Caco-2 (cell line): Measurements from ENCODE around the gene LDAF1. TPM values are rescaled to one million over a fixed set of nuclear protein-coding genes. Genes with fewer than 3 reads are reported as not detected.
"Not testable (repeated sequence)": the region's sequence is repeated elsewhere in the genome, so short reads cannot be mapped to it uniquely, and the experiment has no call there.

ENCODE experiments used
- BruUV-seq: library from RNA; stranded (reverse); fragments of 400-500 nt; replicated peaks from 2 replicates; lab custom pipeline; 2021; lab: Mats Ljungman, UMichigan
- CTCF ChIA-PET: fragments of 300-600 bp; sonication (Branson Sonifier 250); formaldehyde crosslinking; loops from one replicate; lab custom pipeline; 2022; ENCODE audit warnings: antibody characterized with exemption; lab: Charles Lee
- POLR2A ChIA-PET: fragments of 300-600 bp; sonication (Branson Sonifier 250); formaldehyde crosslinking; loops from one replicate; lab custom pipeline; 2022; ENCODE audit warnings: antibody characterized with exemption; lab: Charles Lee
- DNase-seq, 2 experiments: peaks; one replicate each; pipeline versions ENCODE4 v3.0.0 to v3.0.0-alpha.2; 2020 to 2022
- H3K27me3 ChIP-seq: replicated peaks from 2 replicates; pipeline ENCODE4 v1.6.0; 2011; ENCODE audit warnings: low read length; ENCODE audit not compliant: control insufficient read depth, insufficient read depth
- H3K36me3 ChIP-seq: 2 replicates; pipeline ENCODE4 v1.5.1; 2011; ENCODE audit warnings: low read length; ENCODE audit not compliant: control insufficient read depth, insufficient read depth
- H3K4me1 ChIP-seq: fragments of 250-450 bp; sonication (Bioruptor Pico); 2 replicates; pipeline ENCODE4 v1.5.1; 2020; ENCODE audit warnings: mild to moderate bottlenecking
- H3K4me3 ChIP-seq: 2 replicates; pipeline ENCODE4 v1.5.1; 2011; ENCODE audit warnings: low read depth, mild to moderate bottlenecking, control low read depth, low read length
- H3K9me3 ChIP-seq: fragments of 250-450 bp; sonication (Bioruptor Pico); 2 replicates; pipeline ENCODE4 v1.5.1; 2020; ENCODE audit warnings: mild to moderate bottlenecking, moderate library complexity
- H3K27ac Mint-ChIP-seq: one replicate; pipeline ENCODE4 v1.8.0; 2022; ENCODE audit warnings: mixed read lengths; ENCODE audit not compliant: unreplicated experiment
- H3K27me3 Mint-ChIP-seq: one replicate; pipeline ENCODE4 v1.8.0; 2022; ENCODE audit warnings: mixed read lengths; ENCODE audit not compliant: insufficient read depth, unreplicated experiment
- H3K36me3 Mint-ChIP-seq: one replicate; pipeline ENCODE4 v1.8.0; 2022; ENCODE audit warnings: mild to moderate bottlenecking, mixed read lengths; ENCODE audit not compliant: insufficient read depth, unreplicated experiment
- H3K4me1 Mint-ChIP-seq: one replicate; pipeline ENCODE4 v1.8.0; 2022; ENCODE audit warnings: low read depth, mixed read lengths; ENCODE audit not compliant: unreplicated experiment
- H3K4me3 Mint-ChIP-seq: one replicate; pipeline ENCODE4 v1.8.0; 2022; ENCODE audit warnings: mild to moderate bottlenecking, moderate library complexity, mixed read lengths; ENCODE audit not compliant: unreplicated experiment
- H3K9me3 Mint-ChIP-seq: one replicate; pipeline ENCODE4 v1.8.0; 2022; ENCODE audit warnings: mixed read lengths; ENCODE audit not compliant: unreplicated experiment
- intact Hi-C: fragments of 100-400 bp; cut with micrococcal nuclease; formaldehyde crosslinking; loops from one replicate; pipeline ENCODE4 v1.10.0; 2022; ENCODE audit not compliant: unreplicated experiment
- total RNA-seq: library from RNA; stranded (reverse); gene quantifications from 2 replicates; pipeline ENCODE4 v1.2.3, GENCODE V29; 2022
- TF ChIP-seq, protein P1 (sequence below), 2 experiments: fragments of 200-600 bp in 1 of 2; IDR thresholded peaks; 1 replicate in 1 of 2; 2 replicates in 1 of 2; pipeline versions ENCODE4 v1.5.1 to v1.8.0; 2011 to 2022; ENCODE audit warnings: antibody characterized with exemption in 1 of 2, control low read depth in 1 of 2, inconsistent platforms in 1 of 2, low read depth in 1 of 2, low read length in 1 of 2, mild to moderate bottlenecking in 1 of 2, moderate library complexity in 1 of 2; ENCODE audit not compliant: insufficient read depth in 1 of 2, severe bottlenecking in 1 of 2, unreplicated experiment in 1 of 2

Gene LDAF1
- total RNA-seq, 1 experiment from 2014 or later: 16.7 TPM

DNA sequence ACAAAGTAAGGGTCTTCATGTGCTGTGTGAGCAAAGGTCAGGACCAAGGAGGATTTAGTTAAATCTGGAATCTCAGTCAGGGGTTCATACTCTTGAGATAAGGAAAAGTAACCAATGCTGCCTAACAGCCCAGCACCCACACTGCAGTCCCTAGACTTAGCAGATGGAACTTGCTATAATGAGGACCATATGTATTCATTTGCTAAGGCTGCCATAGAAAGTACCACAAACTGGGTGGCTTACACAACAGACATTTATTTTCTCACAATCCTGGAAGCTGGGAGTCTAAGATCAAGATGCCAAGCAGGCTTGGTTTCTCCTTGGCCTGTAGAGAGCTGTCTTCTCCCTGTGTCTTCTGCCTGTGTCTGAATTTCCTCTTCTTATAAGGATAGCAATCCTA, 32.1 kb downstream of the LDAF1 start:
- BruUV-seq: no TSS peak
- H3K4me1 Mint-ChIP-seq: no peaks in the 10 kb centered on the region

GRCh38 chr16:21192991-21193390, 34.5 kb downstream of the LDAF1 start:
- ChIA-PET CTCF (no interaction called here), POLR2A (no interaction called here)
- no peaks in the 10 kb centered on the region; the same call in 1 of the 2 replicates for H3K27me3 ChIP-seq
- BruUV-seq: no TSS peak
- TF ChIP-seq, protein P1, sequence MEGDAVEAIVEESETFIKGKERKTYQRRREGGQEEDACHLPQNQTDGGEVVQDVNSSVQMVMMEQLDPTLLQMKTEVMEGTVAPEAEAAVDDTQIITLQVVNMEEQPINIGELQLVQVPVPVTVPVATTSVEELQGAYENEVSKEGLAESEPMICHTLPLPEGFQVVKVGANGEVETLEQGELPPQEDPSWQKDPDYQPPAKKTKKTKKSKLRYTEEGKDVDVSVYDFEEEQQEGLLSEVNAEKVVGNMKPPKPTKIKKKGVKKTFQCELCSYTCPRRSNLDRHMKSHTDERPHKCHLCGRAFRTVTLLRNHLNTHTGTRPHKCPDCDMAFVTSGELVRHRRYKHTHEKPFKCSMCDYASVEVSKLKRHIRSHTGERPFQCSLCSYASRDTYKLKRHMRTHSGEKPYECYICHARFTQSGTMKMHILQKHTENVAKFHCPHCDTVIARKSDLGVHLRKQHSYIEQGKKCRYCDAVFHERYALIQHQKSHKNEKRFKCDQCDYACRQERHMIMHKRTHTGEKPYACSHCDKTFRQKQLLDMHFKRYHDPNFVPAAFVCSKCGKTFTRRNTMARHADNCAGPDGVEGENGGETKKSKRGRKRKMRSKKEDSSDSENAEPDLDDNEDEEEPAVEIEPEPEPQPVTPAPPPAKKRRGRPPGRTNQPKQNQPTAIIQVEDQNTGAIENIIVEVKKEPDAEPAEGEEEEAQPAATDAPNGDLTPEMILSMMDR (IDR thresholded peaks at IDR 0.05; ENCODE audit: insufficient read depth in 1 of 2, low read depth in 1 of 2, low read length in 1 of 2, severe bottlenecking in 1 of 2, unreplicated experiment in 1 of 2): no peak
- intact Hi-C loops: no loop called here
- Mint-ChIP-seq H3K27ac (no peak overlapping the region), H3K36me3 (no peaks in the 10 kb centered on the region), H3K27me3 (no peaks in the 10 kb centered on the region), H3K4me1 (no peaks in the 10 kb centered on the region), H3K4me3 (no peak overlapping the region), H3K9me3 (no peaks in the 10 kb centered on the region)
- no peaks in the 10 kb centered on the region for H3K36me3 ChIP-seq
- no peak overlapping the region for H3K4me3 ChIP-seq
- no peaks in the 10 kb centered on the region for H3K9me3 ChIP-seq
- H3K4me1 ChIP-seq: peaks cover 3% of the 10 kb centered on the region; the same call in 1 of the 2 replicates
- no peak for DNase-seq

More for the DNA sequence above, 32.1 kb downstream of the LDAF1 start:
- no peaks in the 10 kb centered on the region; the same call in 1 of the 2 replicates for H3K27me3 ChIP-seq
- peaks cover 3% of the 10 kb centered on the region; the same call in 1 of the 2 replicates for H3K4me1 ChIP-seq
- H3K36me3 ChIP-seq: no peaks in the 10 kb centered on the region
- H3K27ac Mint-ChIP-seq: no peak overlapping the region
- no peaks in the 10 kb centered on the region for H3K36me3 Mint-ChIP-seq
- no peak overlapping the region for H3K4me3 ChIP-seq
- H3K9me3 Mint-ChIP-seq: no peaks in the 10 kb centered on the region
- TF ChIP-seq, protein P1 (IDR thresholded peaks at IDR 0.05; ENCODE audit: insufficient read depth in 1 of 2, low read depth in 1 of 2, low read length in 1 of 2, severe bottlenecking in 1 of 2, unreplicated experiment in 1 of 2): no peak
- no peak overlapping the region for H3K4me3 Mint-ChIP-seq
- ChIA-PET POLR2A (no interaction called here), CTCF (interaction anchor here (2.4 kb wide), 1 partner anchor 110 kb away, joined by 60 read pairs; no protein-coding TSS in a partner anchor)
- intact Hi-C loops: no loop called here
- no peaks in the 10 kb centered on the region for H3K27me3 Mint-ChIP-seq
- H3K9me3 ChIP-seq: no peaks in the 10 kb centered on the region
- no peak for DNase-seq

DNA sequence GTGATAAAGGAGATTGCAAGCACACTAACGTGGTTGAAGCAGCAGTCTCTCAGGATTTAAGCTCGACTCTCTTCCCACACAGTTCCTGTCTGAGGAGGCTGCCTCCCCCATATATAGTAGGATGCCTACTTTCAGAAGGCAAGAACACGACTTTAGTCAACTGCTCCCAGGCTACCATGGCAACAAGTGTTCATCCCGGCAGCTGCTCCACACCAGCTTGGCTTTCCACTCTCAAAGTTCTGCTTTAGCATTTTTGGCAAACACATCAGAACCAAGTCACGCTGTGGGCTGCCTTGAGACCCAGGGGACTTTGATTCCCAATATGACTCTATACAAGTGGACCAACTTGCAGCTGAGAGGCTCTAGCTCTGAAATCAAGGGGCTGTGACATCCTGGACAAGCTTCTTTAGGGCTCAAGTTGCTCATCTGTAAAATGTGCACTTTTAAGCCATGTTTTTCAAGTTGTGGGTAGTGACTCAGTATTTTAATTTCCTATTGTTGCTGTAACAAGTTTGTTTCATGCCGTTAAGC, 36.4 kb downstream of the LDAF1 start:
- intact Hi-C loops: no loop called here

DNA sequence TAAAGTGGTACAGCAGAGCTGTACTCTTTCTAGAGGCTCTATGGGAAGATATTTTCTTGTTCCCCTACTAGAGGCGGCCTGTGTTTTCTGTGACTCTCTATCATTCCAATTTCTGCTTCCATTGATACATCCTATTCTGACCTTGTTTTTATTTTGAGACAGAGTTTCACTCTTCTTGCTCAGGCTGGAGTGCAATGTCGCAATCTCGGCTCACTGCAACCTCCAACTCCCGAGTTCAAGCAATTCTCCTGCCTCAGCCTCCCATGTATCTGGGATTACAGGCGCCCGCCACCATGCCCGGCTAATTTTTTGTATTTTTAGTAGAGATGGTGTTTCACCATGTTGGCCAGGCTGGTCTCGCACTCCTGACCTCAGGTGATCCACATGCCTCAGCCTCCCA, 36.9 kb downstream of the LDAF1 start:
- POLR2A ChIA-PET, H3K4me1 Mint-ChIP-seq, H3K9me3 ChIP-seq, DNase-seq, H3K27ac Mint-ChIP-seq, BruUV-seq, H3K36me3 Mint-ChIP-seq, H3K4me3 Mint-ChIP-seq, H3K27me3 ChIP-seq, H3K36me3 ChIP-seq, H3K4me1 ChIP-seq, H3K4me3 ChIP-seq, intact Hi-C loops, H3K27me3 Mint-ChIP-seq, H3K9me3 Mint-ChIP-seq: not testable (repeated sequence)
- CTCF ChIA-PET: interaction anchor here (1.2 kb wide), 1 partner anchor 105 kb away, joined by 3 read pairs; no protein-coding TSS in a partner anchor

More for the DNA sequence above, 36.4 kb downstream of the LDAF1 start:
- Mint-ChIP-seq H3K9me3 (no peaks in the 10 kb centered on the region), H3K4me3 (no peak overlapping the region), H3K27ac (no peak overlapping the region), H3K27me3 (no peaks in the 10 kb centered on the region), H3K4me1 (peaks cover 7% of the 10 kb centered on the region), H3K36me3 (no peaks in the 10 kb centered on the region)
- TF ChIP-seq, protein P1 (IDR thresholded peaks at IDR 0.05; ENCODE audit: insufficient read depth in 1 of 2, low read depth in 1 of 2, low read length in 1 of 2, severe bottlenecking in 1 of 2, unreplicated experiment in 1 of 2): no peak
- no peaks in the 10 kb centered on the region; the same call in 1 of the 2 replicates for H3K27me3 ChIP-seq
- no peak for DNase-seq
- POLR2A ChIA-PET: interaction anchor here (0.6 kb wide), 1 partner anchor 440 kb away, joined by 3 read pairs; no protein-coding TSS in a partner anchor
- no peaks in the 10 kb centered on the region for H3K4me1 ChIP-seq
- no TSS peak for BruUV-seq
- CTCF ChIA-PET: interaction anchor here (0.7 to 1.2 kb wide), 2 partner anchors 99 to 106 kb away, joined by 3 read pairs; no protein-coding TSS in a partner anchor
- H3K4me3 ChIP-seq: no peak overlapping the region
- no peaks in the 10 kb centered on the region for H3K36me3 ChIP-seq
- H3K9me3 ChIP-seq: no peaks in the 10 kb centered on the region
